HG02870 (cell line): ENCODE data around the gene SYNC.
"Not testable (repeated sequence)": the region's sequence is repeated elsewhere in the genome, so short reads cannot be mapped to it uniquely, and the experiment has no call there.

Source experiments
- ATAC-seq: cut with Tn5 transposase; IDR thresholded peaks from one replicate; pipeline ENCODE4 v1.9.1; 2021; ENCODE audit warnings: mild to moderate bottlenecking, moderate library complexity; ENCODE audit not compliant: unreplicated experiment

SYNC gene

DNA sequence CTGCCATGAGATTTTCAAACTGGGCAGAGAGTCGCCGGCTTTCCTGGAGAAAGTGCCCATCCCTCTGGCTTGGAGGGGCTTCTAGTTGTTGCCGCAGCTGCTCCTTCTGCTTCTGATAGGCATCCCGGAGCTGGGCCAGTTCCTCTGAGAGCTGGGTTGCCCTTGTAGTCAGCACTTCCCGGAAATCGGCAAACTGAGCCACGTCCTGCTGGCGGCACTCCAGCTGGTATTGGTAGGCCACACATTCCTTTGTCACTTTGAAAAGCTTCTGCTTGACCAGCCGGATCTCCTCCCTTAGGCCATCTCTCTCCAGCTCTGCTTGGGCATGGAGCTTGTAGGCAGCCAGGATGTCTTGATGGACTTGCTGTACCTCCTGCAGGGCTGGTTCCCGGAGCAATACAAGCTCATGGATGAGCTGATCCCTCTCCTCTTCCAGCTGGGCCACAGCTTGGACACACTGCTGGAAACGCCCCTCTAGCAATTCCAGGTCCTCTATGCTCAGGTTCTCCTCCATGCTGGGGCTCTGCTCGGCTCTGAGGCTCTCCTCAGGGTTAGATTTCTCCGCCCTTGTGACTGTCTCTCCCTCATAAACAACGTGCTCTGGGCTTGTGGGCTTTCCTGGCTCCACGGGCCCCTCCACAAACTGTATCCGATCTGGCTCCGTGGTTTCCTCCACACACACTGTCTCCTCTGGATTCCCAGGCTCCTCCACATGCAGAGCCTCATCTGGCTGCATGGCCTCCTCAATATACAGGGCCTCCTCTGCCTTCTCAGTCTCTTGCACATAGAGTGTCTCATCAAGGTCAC is 7.3 kb downstream of the SYNC start:
- no peak for ATAC-seq

DNA sequence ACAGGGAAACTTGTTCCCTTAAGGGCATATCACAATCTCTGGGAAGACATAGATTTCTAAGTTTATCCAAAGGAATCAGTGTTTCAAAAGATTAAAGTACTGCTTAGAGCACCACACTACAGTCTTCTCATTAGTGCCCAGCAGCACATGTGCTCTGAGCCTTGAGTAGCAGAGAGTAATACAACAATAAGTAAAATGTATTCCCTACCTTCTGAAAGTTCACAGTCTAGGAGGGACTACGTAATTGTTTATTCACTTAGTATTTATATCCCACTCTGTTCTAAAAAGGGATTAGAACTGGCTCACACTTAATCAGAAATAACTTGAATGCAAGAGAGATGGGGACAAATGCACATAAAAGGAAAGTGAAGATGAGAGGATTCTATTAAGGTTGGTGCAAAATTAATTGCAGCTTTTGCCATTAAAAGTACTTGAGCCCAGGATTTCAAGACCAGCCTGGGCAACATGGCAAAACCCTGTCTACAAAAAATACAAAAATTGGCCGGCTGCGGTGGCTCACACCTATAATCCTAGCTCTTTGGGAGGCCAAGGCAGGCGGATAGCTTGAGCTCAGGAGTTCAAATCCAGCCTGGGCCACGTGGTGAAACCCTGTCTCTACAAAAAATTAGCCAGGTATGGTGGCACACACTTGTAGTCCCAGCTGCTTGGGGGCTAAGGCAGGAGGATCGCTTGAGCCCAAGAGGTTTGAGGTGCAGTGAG is 9.0 kb downstream of the SYNC start:
- no peak for ATAC-seq

DNA sequence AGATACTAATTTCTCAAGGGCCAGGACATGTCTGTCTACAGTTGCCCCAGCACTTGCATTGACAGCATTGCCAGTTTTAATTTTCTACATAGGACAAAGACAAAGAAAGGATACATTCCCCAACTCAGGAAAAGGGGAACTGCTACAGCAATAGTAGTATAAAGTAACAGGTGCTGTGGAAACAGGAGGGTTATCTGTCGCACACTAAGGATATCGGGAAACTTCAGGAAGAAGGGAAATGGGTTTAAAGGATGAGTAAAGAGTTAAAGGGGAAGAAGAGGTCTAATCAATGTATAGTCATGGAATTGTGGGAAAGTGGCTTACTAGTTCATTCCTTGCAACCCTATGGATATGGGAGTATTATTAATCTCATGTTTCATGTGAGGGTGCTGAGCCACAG is 16.2 kb downstream of the SYNC start:
- no peak for ATAC-seq

DNA sequence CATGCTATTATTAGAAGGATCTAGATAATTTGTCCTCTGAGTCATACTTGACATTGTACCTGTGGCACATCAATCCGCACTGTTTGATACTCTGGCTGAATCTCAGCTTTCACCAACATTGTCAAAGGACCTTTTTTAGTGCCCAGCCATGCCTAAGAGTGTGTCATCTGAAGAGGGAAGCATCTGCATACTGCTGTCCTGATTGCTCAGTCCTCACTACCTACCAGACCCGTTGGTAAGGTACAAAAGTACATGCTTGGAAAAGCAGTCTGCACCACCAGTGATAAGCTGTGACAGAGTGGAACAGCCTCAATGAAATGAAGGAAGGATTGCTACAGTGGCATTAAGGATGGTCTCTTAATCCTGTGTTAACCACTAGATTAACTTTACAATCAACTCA is 17.1 kb downstream of the SYNC start:
- no peak for ATAC-seq

DNA sequence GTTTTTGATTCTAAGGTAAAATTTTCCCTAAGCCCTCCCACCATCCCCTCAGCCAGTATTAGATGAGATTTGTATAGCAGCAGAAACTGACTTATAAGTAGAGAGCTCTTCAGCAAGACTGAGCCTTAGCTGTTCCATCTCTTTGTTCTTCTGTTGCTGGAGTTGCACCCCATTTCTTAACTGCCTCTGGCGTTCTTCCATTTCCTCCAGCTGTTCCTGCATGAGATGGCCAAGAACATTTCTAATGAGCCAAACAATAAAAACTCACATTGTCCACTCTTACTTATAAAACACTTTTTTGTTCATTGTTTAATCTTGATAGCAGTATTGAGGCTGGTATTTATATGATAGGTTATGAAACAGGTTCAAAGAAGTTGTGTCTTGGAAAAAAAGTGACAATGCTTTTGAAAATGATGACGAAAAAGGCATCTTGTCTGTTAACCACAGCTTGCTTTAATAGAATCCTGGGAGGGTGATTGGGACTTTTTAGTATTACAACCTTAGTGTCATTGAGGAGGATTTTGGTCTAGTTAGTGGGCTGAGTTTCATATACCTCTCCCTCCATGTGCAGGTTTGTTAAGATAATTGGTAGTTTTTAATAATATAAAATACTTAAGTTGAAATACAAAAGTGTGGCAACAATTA is 18.3 kb downstream of the SYNC start:
- ATAC-seq, result no peak

DNA sequence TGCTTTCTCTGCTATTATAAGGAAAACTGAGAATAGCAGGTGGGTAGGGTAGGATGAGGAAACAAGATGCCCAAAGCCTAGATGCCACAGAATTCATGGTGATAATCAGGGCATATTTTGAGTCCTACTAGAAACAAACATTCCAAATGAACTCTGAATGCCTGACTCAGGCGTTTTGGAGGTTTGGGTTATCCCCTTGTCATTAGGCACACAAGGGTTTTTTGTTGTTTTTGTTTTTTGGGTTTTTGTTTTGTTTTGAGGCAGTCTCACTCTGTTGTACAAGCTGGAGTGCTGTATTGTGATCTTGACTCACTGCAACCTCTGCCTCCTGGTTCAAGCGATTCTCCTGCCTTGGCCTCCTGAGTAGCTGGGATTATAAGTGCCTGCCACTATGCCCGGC is 19.2 kb downstream of the SYNC start:
- no peak for ATAC-seq

DNA sequence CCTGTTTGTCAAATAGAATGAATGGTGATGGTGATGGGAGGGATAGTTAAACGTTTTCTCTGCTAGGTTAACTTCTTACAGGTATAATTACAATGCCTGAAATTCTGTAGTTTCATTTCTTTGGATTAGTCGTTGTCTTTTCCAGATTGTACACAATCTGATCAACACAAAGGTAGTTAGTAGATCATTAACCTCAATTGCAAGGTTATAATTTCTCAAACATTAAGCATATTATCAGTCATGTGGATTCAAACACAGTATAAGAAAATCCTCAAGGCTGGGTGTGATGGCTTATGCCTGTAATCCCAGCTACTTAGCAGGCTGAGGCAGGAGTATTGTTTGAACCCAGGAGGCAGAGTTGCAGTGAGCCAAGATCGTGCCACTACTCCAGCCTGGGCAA is 20.6 kb downstream of the SYNC start:
- no peak for ATAC-seq

DNA sequence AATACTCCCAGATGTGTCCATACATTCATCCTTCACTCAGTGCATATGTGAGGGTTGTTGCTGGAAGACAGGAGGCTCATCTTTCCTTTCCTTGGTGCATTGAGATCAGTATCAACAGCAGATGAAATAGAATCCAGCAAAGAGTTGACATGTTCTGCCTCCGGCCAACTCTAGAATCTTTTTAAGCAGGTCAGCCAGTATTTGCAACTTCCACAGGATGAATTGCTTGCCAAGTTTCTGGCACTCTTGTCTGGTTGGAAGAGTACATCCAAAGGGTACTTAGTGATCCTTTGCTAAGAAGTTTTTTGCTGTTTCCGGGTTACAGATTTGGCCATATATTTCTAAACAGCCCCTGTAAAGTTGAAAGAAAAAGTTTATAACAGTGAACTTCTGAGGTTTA is 21.1 kb downstream of the SYNC start:
- no peak for ATAC-seq

DNA sequence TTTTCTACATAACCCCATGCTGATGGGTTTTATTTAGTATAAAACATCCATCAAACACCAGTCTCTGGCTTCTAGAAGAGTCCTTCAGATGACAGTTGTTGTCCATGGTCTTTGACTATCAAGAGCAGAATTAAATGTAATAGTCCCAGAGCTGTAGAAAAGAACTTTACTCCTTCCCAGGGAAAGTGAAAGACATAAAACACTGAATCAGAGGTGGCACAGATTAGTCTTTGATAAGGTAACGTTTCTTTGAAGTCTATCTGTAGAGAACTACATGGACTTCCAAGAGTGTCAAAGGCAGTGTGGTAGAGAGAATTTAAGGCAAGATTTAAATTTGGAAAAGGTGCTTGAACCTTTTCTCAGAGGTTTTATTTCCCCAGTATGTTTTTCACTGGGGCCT is 21.9 kb downstream of the SYNC start:
- ATAC-seq, result no peak

DNA sequence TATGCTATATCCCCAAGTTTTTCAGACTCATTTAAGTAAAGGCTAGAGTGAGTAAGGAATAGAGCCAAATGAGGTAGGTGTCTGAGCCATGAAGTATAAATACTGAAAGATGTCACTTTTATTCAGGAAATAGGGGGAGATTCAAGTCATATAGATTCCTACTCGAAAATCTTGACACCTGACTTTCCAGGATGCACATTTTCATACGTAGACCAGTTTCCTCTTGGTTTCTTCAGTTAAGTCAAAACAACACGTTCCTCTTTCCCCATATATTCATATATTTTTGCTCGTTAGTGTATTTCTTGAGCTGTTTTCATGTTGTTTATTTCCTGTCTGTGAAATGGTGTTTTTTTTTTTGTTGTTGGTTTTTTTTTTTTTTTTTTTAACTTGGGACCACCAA is 22.6 kb downstream of the SYNC start:
- not testable (repeated sequence) for ATAC-seq

DNA sequence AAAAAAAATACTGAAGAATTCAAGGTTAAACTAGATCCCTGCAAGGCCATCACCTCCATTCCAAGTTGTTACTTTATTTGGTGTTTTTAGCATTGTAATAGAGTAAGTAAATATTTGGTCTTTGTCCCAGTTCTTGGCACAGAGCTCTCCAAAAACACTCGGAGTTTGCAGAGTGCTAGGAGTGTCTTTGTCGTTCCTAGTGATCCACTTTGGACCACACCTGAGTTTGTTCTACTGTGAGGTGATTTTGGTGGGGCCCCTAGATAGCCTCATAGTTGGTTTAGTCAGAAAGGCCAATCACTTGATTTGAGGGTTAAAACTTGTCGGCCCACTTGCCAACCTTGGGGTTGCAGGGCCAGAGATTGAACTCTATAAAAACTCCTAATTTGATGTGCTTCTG is 25.6 kb downstream of the SYNC start:
- no peak for ATAC-seq

DNA sequence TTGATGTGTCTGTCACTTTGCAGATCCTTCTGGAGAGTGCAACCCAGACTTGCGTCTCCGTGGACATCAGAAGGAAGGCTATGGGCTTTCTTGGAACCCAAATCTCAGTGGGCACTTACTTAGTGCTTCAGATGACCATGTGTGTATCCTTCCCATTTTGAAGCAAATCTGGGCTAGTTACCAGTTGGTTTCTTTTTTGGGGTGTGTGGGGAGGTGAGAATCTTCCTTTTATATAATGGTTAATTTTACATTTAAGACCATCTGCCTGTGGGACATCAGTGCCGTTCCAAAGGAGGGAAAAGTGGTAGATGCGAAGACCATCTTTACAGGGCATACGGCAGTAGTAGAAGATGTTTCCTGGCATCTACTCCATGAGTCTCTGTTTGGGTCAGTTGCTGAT is 33.9 kb downstream of the SYNC start:
- not testable (repeated sequence) for ATAC-seq

DNA sequence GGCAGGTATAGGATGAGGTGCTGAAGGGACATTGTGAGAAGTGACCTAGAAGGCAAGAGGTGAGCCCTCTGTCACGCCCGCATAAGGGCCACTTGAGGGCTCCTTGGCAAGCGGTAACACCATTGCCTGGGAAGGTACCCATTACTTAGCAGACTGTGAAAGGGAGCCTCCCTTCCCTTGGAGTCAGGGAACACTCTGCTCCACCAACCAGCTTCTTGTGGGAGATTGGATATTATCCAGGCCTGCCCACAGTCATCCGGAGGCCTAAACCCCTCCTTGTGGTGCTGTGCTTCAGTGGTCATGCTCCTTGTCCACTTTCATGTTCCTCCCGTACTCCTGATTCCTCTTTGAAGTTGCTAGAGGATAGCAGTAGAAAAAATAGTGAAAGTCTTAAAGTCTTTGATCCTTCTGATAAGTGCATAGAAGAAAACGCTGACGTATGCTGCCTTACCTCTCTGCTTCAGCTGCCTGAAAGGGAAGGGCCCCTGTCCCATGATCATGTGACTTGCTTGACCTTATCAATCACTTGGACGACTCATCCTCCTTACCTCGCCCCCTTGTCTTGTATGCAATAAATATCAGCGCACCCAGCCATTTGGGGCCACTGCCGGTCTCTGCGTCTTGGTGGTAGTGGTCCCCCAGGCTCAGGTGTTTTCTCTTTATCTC is 35.5 kb downstream of the SYNC start:
- ATAC-seq, result no peak

DNA sequence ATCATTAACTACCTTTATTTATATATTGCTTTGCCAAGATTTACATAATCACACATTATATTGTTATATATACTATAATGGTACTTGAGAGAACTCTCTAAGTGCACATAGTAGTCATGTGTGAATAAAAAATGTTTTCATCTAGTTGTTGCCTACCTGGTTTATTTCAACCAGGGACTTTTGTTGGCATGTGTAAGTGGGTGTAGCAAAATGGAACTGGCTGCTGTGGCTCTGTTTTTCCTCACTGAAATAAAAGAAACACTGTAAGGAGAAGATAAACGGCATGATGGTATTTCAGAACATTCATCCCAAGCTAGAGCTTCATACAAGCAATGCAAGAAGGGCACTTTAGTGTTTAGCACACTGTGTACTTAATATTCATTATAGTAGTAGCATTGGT is 36.7 kb downstream of the SYNC start:
- ATAC-seq, result no peak

DNA sequence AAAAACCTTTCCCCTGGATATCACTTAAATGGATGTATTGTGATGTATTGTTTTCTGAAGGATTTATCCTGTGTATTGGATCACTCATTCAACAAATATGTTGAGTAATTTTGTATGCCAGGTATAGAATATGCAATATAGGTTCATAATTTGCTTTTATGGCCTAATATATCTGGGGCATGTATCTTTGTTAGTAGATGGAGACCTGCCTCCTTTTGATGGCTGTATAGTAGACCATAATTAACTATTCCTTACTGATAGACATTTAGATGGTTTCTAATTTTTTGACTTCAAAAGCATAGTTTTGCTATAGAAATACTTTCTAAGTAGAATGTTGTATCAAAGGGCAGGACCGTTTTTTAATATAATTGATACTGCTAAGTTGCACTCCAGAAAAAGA is 43.0 kb downstream of the SYNC start:
- ATAC-seq, result no peak

DNA sequence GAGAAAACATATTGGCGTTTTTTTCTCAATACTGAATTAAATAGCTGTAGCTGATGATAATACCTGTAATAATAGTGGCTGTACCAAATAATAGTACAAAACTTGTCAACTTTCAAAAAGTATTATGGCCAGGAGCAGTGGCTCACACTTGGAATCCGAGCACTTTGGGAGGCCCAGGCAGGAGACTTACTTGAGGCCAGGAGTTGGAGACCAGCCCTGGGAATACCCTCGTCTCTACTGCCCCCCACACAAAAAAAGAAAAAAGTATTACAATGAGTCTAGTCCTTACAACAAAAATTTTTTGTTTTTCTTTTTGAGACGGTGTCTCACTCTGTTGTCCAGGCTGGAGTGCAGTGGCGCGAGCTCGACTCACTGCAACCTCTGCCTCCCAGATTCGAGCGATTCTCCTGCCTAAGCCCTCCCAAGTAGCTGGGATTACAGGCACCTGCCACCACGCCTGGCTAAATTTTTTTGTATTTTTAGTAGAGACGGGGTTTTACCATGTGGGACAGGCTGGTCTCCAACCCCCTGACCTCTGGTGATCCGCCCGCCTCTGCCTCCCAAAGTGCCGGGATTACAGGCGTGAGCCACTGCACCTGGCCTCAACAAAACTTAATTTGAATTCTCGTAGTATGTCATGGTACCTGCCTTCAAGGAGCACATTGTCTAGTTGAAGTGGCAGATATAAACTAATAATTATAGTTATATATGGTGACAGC is 50.2 kb downstream of the SYNC start:
- no peak for ATAC-seq

DNA sequence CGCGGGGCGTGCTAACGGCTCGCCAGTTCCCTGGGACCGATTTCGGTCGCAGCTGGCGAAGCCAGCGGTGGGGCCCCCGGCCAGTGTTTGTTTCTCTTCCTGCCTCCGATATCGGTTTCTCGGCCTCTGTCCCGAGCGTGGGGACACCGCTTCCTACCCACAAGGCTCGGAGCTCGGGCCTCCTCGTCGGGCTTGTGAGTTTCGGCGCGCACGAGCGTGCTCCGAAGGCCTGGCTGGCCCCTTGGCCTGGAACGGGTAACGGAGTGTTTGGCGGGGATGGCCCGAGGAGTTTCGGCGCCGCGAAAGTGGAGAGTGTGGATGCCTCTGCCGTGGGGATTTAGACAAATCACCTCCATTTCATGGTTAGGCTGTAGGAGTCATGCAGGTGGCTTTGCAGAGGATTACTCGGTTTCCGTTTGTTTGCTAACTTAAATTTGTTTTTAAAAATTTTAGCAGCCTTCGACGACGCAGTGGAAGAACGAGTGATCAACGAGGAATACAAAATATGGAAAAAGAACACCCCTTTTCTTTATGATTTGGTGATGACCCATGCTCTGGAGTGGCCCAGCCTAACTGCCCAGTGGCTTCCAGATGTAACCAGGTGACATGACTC is 51.0 kb downstream of the SYNC start:
- peak; percentile 13 for ATAC-seq

DNA sequence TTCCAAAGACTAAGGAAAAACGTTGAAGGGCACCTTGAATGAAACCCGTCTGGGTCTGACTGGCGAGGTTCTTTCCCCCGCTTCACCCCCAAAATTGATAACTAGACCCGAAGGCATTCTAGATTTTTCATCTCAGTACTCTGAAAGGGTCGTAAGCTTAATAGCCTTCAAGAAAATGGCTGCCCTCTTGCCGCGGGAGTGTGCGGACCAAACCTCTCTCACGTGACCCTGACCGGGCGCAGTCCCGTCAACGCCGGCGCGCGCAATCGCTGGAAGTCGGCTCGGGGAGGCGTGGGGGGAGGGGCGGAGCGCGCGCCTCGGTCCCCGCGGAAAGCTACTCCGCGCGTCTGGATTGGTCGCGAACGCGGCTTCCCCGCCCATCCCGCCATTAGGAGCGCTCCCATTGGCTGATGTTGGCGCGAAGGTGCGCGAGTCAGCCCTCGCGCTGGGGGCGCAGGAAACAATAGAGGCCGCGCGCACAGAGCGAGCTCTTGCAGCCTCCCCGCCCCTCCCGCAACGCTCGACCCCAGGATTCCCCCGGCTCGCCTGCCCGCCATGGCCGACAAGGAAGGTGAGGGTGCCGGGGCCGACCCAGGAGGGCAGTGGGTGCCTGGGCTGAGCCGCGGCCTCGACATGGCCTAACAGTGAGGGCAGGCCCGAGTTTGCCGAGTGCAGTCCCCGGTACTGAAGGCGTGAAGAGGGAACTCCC is 51.7 kb downstream of the SYNC start, which contains the start of gene RBBP4:
Gene RBBP4, plus strand, starts transcription at position 457 of the 709 bp plus-strand sequence. Its CDS starts 99 bp downstream, at position 556.
- ATAC-seq, result peak; percentile 75

DNA sequence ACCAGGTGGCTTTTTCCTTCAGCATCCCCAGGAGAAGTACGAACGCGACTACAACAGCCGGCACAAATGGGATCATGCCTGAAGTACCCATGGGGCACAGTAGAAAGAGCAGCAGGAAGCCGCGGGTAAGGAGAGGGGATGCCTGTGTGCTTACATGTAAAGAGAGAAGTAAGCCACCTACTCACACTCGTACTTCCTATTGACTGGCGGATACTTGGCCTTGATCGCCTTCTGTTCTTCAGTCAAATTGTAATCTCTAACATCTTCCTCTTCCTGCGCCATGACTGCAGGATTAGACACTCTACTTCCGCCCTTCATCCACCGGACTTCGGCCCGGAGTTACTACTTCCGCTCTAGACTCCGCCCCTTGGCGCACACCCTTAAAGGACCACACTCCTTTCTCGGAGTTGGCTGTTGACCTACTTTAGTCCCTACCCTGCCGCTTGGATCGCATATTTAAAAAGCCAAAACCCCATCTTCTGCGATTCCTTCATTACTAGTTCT is 52.3 kb downstream of the SYNC start, which contains the start of gene ZBTB8OS:
Gene ZBTB8OS, minus strand, starts transcription at position 303 of the 504 bp plus-strand sequence. Its CDS starts 21 bp downstream, at position 282.
- ATAC-seq, result peak; percentile 62
